ENCODE measurements around the gene CAMTA1. TPM values are rescaled to one million over a fixed set of nuclear protein-coding genes. Genes with fewer than 3 reads are reported as not detected.

CAMTA1 gene
- total RNA-seq, 1 experiment from 2014 or later, result 50.3 TPM

- H3K9me3 Mint-ChIP-seq (ENCODE audit: low read depth, unreplicated experiment), result no peaks in the 10 kb centered on the region
- no peak for DNase-seq
- intact Hi-C loops (cut with micrococcal nuclease; ENCODE audit: unreplicated experiment), result no loop called here
- CTCF ChIA-PET, result no interaction called here
- H3K4me1 Mint-ChIP-seq (ENCODE audit: low read depth, unreplicated experiment), result peaks cover 8% of the 10 kb centered on the region
- H3K27ac Mint-ChIP-seq (ENCODE audit: unreplicated experiment), result no peak overlapping the region
- no TSS peak for BruUV-seq (replicated peaks)
- H3K4me3 Mint-ChIP-seq (ENCODE audit: low read depth, unreplicated experiment), result no peak overlapping the region
- TF ChIP-seq CTCF (IDR thresholded peaks at IDR 0.05; ENCODE audit: unreplicated experiment), result no peak
- H3K36me3 Mint-ChIP-seq (ENCODE audit: insufficient read depth, unreplicated experiment), result no peaks in the 10 kb centered on the region
- no peaks in the 10 kb centered on the region for H3K27me3 Mint-ChIP-seq (ENCODE audit: unreplicated experiment)
These were observed 604.1 kb downstream of the CAMTA1 start for GRCh38 chr1:7389201-7389905.

- DNase-seq, result no peak
- Mint-ChIP-seq H3K4me3 (ENCODE audit: low read depth, unreplicated experiment) (no peak overlapping the region), H3K9me3 (ENCODE audit: low read depth, unreplicated experiment) (no peaks in the 10 kb centered on the region), H3K36me3 (ENCODE audit: insufficient read depth, unreplicated experiment) (no peaks in the 10 kb centered on the region), H3K27me3 (ENCODE audit: unreplicated experiment) (no peaks in the 10 kb centered on the region), H3K27ac (ENCODE audit: unreplicated experiment) (no peak overlapping the region), H3K4me1 (ENCODE audit: low read depth, unreplicated experiment) (peaks cover 8% of the 10 kb centered on the region)
- BruUV-seq (replicated peaks), result no TSS peak
- TF ChIP-seq CTCF (IDR thresholded peaks at IDR 0.05; ENCODE audit: unreplicated experiment), result no peak
- intact Hi-C loops (cut with micrococcal nuclease; ENCODE audit: unreplicated experiment), result no loop called here
- CTCF ChIA-PET, result no interaction called here
These were observed 604.8 kb downstream of the CAMTA1 start for GRCh38 chr1:7389906-7390603.

GRCh38 chr1:7390604-7391000 lies 605.3 kb downstream of the CAMTA1 start:
- CTCF ChIA-PET, result no interaction called here
- peaks cover 8% of the 10 kb centered on the region for H3K4me1 Mint-ChIP-seq (ENCODE audit: low read depth, unreplicated experiment)
- no peak overlapping the region for H3K4me3 Mint-ChIP-seq (ENCODE audit: low read depth, unreplicated experiment)
- H3K36me3 Mint-ChIP-seq (ENCODE audit: insufficient read depth, unreplicated experiment), result no peaks in the 10 kb centered on the region
- no TSS peak for BruUV-seq (replicated peaks)
- no peak overlapping the region for H3K27ac Mint-ChIP-seq (ENCODE audit: unreplicated experiment)
- intact Hi-C loops (cut with micrococcal nuclease; ENCODE audit: unreplicated experiment), result no loop called here
- no peaks in the 10 kb centered on the region for H3K27me3 Mint-ChIP-seq (ENCODE audit: unreplicated experiment)
- peaks cover 3% of the 10 kb centered on the region for H3K9me3 Mint-ChIP-seq (ENCODE audit: low read depth, unreplicated experiment)
- no peak for DNase-seq
- TF ChIP-seq CTCF (IDR thresholded peaks at IDR 0.05; ENCODE audit: unreplicated experiment), result no peak

GRCh38 chr1:7393136-7393535 lies 607.9 kb downstream of the CAMTA1 start:
- CTCF ChIA-PET, result no interaction called here
- H3K27me3 Mint-ChIP-seq (ENCODE audit: unreplicated experiment), result no peaks in the 10 kb centered on the region
- H3K9me3 Mint-ChIP-seq (ENCODE audit: low read depth, unreplicated experiment), result peaks cover 4% of the 10 kb centered on the region
- BruUV-seq (replicated peaks), result no TSS peak
- H3K4me1 Mint-ChIP-seq (ENCODE audit: low read depth, unreplicated experiment), result no peaks in the 10 kb centered on the region
- DNase-seq, result no peak
- H3K27ac Mint-ChIP-seq (ENCODE audit: unreplicated experiment), result no peak overlapping the region
- H3K36me3 Mint-ChIP-seq (ENCODE audit: insufficient read depth, unreplicated experiment), result no peaks in the 10 kb centered on the region
- intact Hi-C loops (cut with micrococcal nuclease; ENCODE audit: unreplicated experiment), result no loop called here
- TF ChIP-seq CTCF (IDR thresholded peaks at IDR 0.05; ENCODE audit: unreplicated experiment), result no peak
- no peak overlapping the region for H3K4me3 Mint-ChIP-seq (ENCODE audit: low read depth, unreplicated experiment)
